Gastrocnemius medialis (tissue), 4 donors: ENCODE results near the gene PLAGL2.

ENCODE experiments used
- CTCF ChIP-seq, 5 experiments: fragments of 450-650 bp in 3 of 5; fragments of 200-600 bp in 2 of 5; sonication (generic) in 2 of 5; IDR thresholded peaks in 4 of 5; conservative IDR thresholded peaks in 1 of 5; 1 replicate in 4 of 5; 2 replicates in 1 of 5; pipeline ENCODE4 v1.5.1; 2016 to 2019; ENCODE audit warnings: antibody characterized with exemption in 5 of 5, mild to moderate bottlenecking in 3 of 5, moderate library complexity in 3 of 5
- POLR2A ChIP-seq, 2 donors: fragments of 450-650 bp; IDR thresholded peaks; one replicate each; pipeline ENCODE4 v1.6.1; 2017; ENCODE audit warnings: antibody characterized with exemption in 2 of 2, mild to moderate bottlenecking in 2 of 2, moderate library complexity in 2 of 2

- TF ChIP-seq CTCF (IDR thresholded peaks at IDR 0.05 in 4 of 5, conservative IDR thresholded peaks at IDR 0.05 in 1 of 5), result no peak
- no peak for TF ChIP-seq POLR2A (IDR thresholded peaks at IDR 0.05)
These were observed 18.8 kb upstream of the PLAGL2 start for GRCh38 chr20:32226391-32226790.
